PC-9 (cell line): Measurements from ENCODE around the gene RNFT1. TPM values are rescaled to one million over a fixed set of nuclear protein-coding genes. Genes with fewer than 3 reads are reported as not detected.
"Not testable (repeated sequence)": the region's sequence is repeated elsewhere in the genome, so short reads cannot be mapped to it uniquely, and the experiment has no call there.

Source experiments
- BruUV-seq: library from RNA; stranded (reverse); fragments of 400-500 nt; replicated peaks from 2 replicates; lab custom pipeline; 2021; lab: Mats Ljungman, UMichigan
- CTCF ChIA-PET: fragments of 300-600 bp; sonication (Branson Sonifier 250); formaldehyde crosslinking; loops from one replicate; lab custom pipeline; 2022; ENCODE audit warnings: antibody characterized with exemption; lab: Charles Lee
- POLR2A ChIA-PET: fragments of 300-600 bp; sonication (Branson Sonifier 250); formaldehyde crosslinking; loops from one replicate; lab custom pipeline; 2022; ENCODE audit warnings: antibody characterized with exemption; ENCODE audit not compliant: unreplicated experiment; lab: Charles Lee
- DNase-seq, 2 experiments: peaks; one replicate each; pipeline versions ENCODE4 v3.0.0 to v3.0.0-alpha.2; 2015 to 2022; ENCODE audit warnings: mixed read lengths in 1 of 2
- H2AFZ ChIP-seq: fragments of 200-600 bp; sonication (generic); 2 replicates; pipeline ENCODE4 v1.8.1; 2017; ENCODE audit warnings: antibody characterized with exemption
- H3F3A ChIP-seq: fragments of 200-600 bp; sonication (generic); 2 replicates; pipeline ENCODE4 v1.8.1; 2017; ENCODE audit warnings: antibody characterized with exemption, mild to moderate bottlenecking, low read depth; ENCODE audit not compliant: insufficient read depth
- H3K27ac ChIP-seq: fragments of 200-600 bp; sonication (generic); 2 replicates; pipeline ENCODE4 v1.6.1; 2016; ENCODE audit warnings: mixed run types
- H3K27me3 ChIP-seq: fragments of 200-600 bp; sonication (generic); 2 replicates; pipeline ENCODE4 v1.6.1; 2016; ENCODE audit warnings: low read depth, mixed run types; ENCODE audit not compliant: insufficient read depth
- H3K36me3 ChIP-seq: fragments of 200-600 bp; sonication (generic); 2 replicates; pipeline ENCODE4 v1.6.1; 2016; ENCODE audit warnings: low read depth, mixed run types
- H3K4me1 ChIP-seq: fragments of 200-600 bp; sonication (generic); replicated peaks from 2 replicates; pipeline ENCODE4 v1.6.1; 2016; ENCODE audit warnings: mixed run types; ENCODE audit not compliant: insufficient read depth
- H3K4me2 ChIP-seq: fragments of 200-600 bp; sonication (generic); 2 replicates; pipeline ENCODE4 v1.6.1; 2017; ENCODE audit warnings: mixed run types
- H3K4me3 ChIP-seq: fragments of 200-600 bp; sonication (generic); 2 replicates; pipeline ENCODE4 v1.6.1; 2016; ENCODE audit warnings: mixed run types
- H3K79me2 ChIP-seq: fragments of 200-600 bp; sonication (generic); 2 replicates; pipeline ENCODE4 v1.6.1; 2017; ENCODE audit warnings: low read depth, mixed run types
- H3K9me2 ChIP-seq: fragments of 200-600 bp; sonication (generic); 2 replicates; pipeline ENCODE4 v1.8.1; 2017; ENCODE audit warnings: mild to moderate bottlenecking; ENCODE audit not compliant: insufficient read depth
- H3K9me3 ChIP-seq: fragments of 200-600 bp; sonication (generic); 2 replicates; pipeline ENCODE4 v1.8.1; 2016; ENCODE audit warnings: low read depth; ENCODE audit not compliant: insufficient read depth
- H4K20me1 ChIP-seq: fragments of 200-600 bp; sonication (generic); 2 replicates; pipeline ENCODE4 v1.8.1; 2017; ENCODE audit not compliant: insufficient read depth
- EZH2 ChIP-seq: fragments of 200-600 bp; sonication (generic); IDR thresholded peaks from 2 replicates; pipeline ENCODE4 v1.8.0; 2017; ENCODE audit warnings: antibody characterized with exemption, low read depth
- intact Hi-C: fragments of 100-400 bp; cut with micrococcal nuclease; formaldehyde crosslinking; loops from one replicate; pipeline ENCODE4 v1.10.0; 2022; ENCODE audit not compliant: unreplicated experiment
- total RNA-seq: library from RNA; stranded (reverse); gene quantifications from 2 replicates; pipeline ENCODE4 v1.2.3, GENCODE V29; 2021
- TF ChIP-seq, protein P1 (sequence below): fragments of 200-600 bp; sonication (generic); conservative IDR thresholded peaks from 2 replicates; pipeline ENCODE4 v1.6.1; 2017; ENCODE audit warnings: mixed run types, antibody characterized with exemption, mild to moderate bottlenecking, moderate library complexity

RNFT1 gene
- total RNA-seq, 1 experiment from 2014 or later = 24.7 TPM

DNA sequence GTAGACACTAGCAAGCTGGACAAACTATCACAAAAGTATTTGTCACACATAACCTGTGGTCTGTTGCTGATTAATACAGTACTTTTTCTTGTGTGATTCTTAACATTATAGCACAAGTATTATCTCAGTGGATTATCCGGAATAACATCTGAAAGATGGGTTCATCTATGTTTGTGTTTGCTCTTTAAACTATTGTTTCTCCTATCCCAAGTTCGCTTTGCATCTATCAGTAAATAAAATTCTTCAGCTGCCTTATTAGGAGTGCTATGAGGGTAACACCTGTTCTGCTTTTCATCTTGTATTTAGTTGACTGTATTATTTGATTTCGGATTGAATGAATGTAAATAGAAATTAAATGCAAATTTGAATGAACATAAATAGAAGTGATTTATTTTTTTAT, 14.5 kb downstream of the RNFT1 start:
- Histone ChIP-seq H3K9me3 (no peaks in the 10 kb centered on the region), H3K9me2 (no peaks in the 10 kb centered on the region), H2AFZ (no peak overlapping the region), H3K79me2 (no peaks in the 10 kb centered on the region), H3K27me3 (no peaks in the 10 kb centered on the region), H4K20me1 (no peaks in the 10 kb centered on the region), H3K36me3 (peaks cover 19% of the 10 kb centered on the region; the same call in 1 of the 2 replicates), H3K4me2 (no peak overlapping the region), H3F3A (peaks cover 23% of the 10 kb centered on the region), H3K4me3 (no peak overlapping the region), H3K27ac (no peak overlapping the region), H3K4me1 (no peaks in the 10 kb centered on the region)
- TF ChIP-seq, protein P1, sequence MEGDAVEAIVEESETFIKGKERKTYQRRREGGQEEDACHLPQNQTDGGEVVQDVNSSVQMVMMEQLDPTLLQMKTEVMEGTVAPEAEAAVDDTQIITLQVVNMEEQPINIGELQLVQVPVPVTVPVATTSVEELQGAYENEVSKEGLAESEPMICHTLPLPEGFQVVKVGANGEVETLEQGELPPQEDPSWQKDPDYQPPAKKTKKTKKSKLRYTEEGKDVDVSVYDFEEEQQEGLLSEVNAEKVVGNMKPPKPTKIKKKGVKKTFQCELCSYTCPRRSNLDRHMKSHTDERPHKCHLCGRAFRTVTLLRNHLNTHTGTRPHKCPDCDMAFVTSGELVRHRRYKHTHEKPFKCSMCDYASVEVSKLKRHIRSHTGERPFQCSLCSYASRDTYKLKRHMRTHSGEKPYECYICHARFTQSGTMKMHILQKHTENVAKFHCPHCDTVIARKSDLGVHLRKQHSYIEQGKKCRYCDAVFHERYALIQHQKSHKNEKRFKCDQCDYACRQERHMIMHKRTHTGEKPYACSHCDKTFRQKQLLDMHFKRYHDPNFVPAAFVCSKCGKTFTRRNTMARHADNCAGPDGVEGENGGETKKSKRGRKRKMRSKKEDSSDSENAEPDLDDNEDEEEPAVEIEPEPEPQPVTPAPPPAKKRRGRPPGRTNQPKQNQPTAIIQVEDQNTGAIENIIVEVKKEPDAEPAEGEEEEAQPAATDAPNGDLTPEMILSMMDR = no peak
- TF ChIP-seq EZH2 = no peak
- DNase-seq = no peak
- no TSS peak for BruUV-seq
- intact Hi-C loops = no loop called here
- CTCF ChIA-PET = no interaction called here
- POLR2A ChIA-PET = no interaction called here

DNA sequence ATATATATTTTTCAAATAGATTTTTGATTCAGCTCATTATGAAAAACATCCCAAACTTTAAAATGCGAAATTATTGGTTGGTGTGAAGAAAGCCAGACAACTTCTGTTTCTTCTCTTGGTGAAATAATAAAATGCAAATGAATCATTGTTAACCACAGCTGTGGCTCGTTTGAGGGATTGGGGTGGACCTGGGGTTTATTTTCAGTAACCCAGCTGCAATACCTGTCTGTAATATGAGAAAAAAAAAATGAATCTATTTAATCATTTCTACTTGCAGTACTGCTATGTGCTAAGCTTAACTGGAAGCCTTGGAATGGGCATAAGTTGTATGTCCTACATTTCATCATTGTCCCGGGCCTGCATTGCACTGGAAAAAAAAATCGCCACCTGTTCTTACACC, 17.2 kb downstream of the RNFT1 start:
- H3K27me3 ChIP-seq, DNase-seq, H3K27ac ChIP-seq, POLR2A ChIA-PET, H2AFZ ChIP-seq, BruUV-seq, intact Hi-C loops, H3K9me3 ChIP-seq, H3K9me2 ChIP-seq, H4K20me1 ChIP-seq, H3K79me2 ChIP-seq, H3K4me1 ChIP-seq, H3K4me2 ChIP-seq, CTCF ChIA-PET, H3K4me3 ChIP-seq: not testable (repeated sequence)
- Histone ChIP-seq H3K36me3 (peaks cover 25% of the 10 kb centered on the region; the same call in 1 of the 2 replicates), H3F3A (peaks cover 27% of the 10 kb centered on the region)

DNA sequence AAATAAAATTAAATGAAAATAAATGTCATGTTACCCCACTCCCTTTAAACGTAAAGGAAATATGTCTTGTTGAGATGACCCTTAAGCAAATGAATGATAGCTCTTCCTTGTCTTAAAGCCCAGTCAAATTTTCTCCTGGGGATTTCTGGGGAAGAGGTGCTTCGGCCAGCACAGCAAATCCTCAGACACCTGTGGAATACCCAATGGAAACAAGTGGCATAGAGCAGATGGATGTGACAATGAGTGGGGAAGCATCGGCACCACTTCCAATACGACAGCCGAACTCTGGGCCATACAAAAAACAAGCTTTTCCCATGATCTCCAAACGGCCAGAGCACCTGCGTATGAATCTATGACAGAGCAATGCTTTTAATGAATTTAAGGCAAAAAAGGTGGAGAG, 18.1 kb downstream of the RNFT1 start:
- H4K20me1 ChIP-seq, BruUV-seq, CTCF ChIA-PET, H3K27me3 ChIP-seq, intact Hi-C loops, DNase-seq, H2AFZ ChIP-seq, H3K27ac ChIP-seq, H3K9me2 ChIP-seq, H3K4me1 ChIP-seq, H3K4me2 ChIP-seq, POLR2A ChIA-PET, H3K4me3 ChIP-seq, H3K79me2 ChIP-seq, H3K9me3 ChIP-seq: not testable (repeated sequence)
- peaks cover 27% of the 10 kb centered on the region for H3F3A ChIP-seq
- H3K36me3 ChIP-seq = peaks cover 29% of the 10 kb centered on the region; the same call in 1 of the 2 replicates

DNA sequence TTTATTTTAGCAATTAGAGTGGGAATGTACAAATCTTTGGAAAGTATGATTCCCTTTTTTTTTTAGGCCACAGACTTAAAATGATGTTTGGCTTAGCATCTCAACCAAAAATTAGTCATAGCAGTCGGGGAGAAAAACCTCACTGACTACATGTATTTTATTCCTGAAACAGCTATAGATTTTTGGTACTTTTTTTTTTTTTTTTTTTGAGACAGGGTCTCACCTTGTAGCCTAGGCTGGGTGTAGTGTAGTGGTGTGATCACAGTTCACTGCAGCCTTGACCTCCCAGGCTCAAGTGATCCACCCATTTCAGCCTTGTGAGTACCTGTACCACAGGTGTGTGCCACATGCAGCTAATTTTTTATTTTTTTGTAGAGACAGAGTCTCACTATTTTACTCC, 23.4 kb downstream of the RNFT1 start:
- Histone ChIP-seq H4K20me1 (no peaks in the 10 kb centered on the region), H2AFZ (no peak overlapping the region), H3K9me2 (no peaks in the 10 kb centered on the region), H3K4me3 (no peak overlapping the region), H3K79me2 (no peaks in the 10 kb centered on the region), H3F3A (peaks cover 14% of the 10 kb centered on the region; the same call in 1 of the 2 replicates), H3K27ac (peak overlapping the region; percentile 28), H3K4me2 (no peak overlapping the region), H3K36me3 (peaks cover 26% of the 10 kb centered on the region; the same call in 1 of the 2 replicates), H3K9me3 (no peaks in the 10 kb centered on the region), H3K27me3 (no peaks in the 10 kb centered on the region), H3K4me1 (no peaks in the 10 kb centered on the region)
- ChIA-PET CTCF (no interaction called here), POLR2A (no interaction called here)
- BruUV-seq = no TSS peak
- DNase-seq = no peak
- TF ChIP-seq, protein P1 = no peak
- no peak for TF ChIP-seq EZH2
- intact Hi-C loops = no loop called here

DNA sequence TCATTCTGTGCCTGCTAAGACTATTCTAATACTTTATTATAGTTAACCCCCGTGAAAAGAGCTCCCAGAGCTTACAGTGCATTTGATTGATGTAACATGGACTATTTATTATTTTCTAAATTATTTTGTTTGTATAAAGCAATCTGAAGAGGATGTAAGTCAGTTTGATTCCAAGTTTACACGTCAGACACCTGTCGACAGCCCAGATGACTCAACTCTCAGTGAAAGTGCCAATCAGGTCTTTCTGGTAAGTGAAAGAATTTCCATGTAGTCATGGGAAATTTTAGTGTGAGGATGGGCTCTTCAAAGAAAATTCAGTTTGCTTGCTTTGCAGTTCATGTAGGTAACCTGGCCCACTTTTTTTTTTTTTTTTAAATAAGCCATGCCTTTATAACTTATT, 23.8 kb downstream of the RNFT1 start:
- CTCF ChIA-PET, H3K4me2 ChIP-seq, H3K27me3 ChIP-seq, H4K20me1 ChIP-seq, H3K4me1 ChIP-seq, intact Hi-C loops, H3K79me2 ChIP-seq, H3K4me3 ChIP-seq, H3K9me3 ChIP-seq, BruUV-seq, H2AFZ ChIP-seq, POLR2A ChIA-PET, H3F3A ChIP-seq, H3K9me2 ChIP-seq: not testable (repeated sequence)
- Histone ChIP-seq H3K27ac (peak overlapping the region; percentile 38), H3K36me3 (peaks cover 23% of the 10 kb centered on the region; the same call in 1 of the 2 replicates)
- peak in 1 of 2 experiments; percentile 72 for DNase-seq

DNA sequence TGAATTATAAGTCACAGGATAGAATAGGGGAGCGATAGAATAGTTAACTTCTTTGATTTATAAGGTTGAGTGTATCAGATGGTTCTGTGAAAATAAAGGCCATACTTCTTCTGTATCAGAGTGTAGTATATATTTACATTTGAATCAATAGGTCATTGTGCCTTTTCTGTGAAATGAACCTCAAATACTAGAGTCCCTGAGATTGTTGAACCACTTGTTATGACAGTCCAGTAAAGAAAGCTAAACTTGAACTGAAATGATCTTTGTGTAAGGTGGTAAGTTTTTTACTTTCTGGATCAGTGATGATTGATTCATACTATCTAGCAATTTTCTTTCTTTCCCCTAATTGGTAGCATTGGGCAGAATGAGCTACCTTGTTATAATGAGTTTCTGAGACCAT, 31.2 kb downstream of the RNFT1 start:
- H3K79me2 ChIP-seq, H3K9me3 ChIP-seq, H3K4me3 ChIP-seq, intact Hi-C loops, H3F3A ChIP-seq, H3K4me2 ChIP-seq, H2AFZ ChIP-seq, H3K27ac ChIP-seq, DNase-seq, H4K20me1 ChIP-seq, H3K4me1 ChIP-seq, BruUV-seq, H3K27me3 ChIP-seq, H3K9me2 ChIP-seq, POLR2A ChIA-PET, CTCF ChIA-PET: not testable (repeated sequence)
- H3K36me3 ChIP-seq = peaks cover 41% of the 10 kb centered on the region
